PFSK-1 (cell line): ENCODE measurements around the gene DUS2.

Experiments
- POLR2AphosphoS5 ChIP-seq: IDR thresholded peaks from 2 replicates; pipeline ENCODE4 v1.6.1; 2012; ENCODE audit warnings: low read depth, mild to moderate bottlenecking, control low read depth, low read length, moderate library complexity
- TAF1 ChIP-seq: IDR thresholded peaks from 2 replicates; pipeline ENCODE4 v1.6.1; 2012; ENCODE audit warnings: low read length, control low read depth, borderline replicate concordance; ENCODE audit not compliant: insufficient read depth

DNA sequence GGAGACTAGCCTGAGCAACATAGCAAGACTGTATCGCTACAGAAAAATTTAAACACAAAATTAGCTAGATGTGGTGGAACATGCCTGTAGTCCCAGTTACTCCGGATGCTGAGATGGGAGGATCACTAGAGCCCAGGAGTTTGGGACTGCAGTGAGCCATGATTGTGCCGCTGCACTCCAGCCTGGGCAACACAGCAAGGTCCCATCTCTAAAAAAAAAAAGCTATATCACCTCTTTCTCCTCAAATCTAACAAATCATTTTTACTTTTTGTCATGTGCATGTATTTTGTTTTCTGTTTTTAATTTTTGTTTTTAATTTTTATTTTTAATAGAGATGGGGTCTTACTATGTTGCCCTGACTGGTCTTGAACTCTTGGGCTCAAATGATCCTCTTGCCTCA lies 5.9 kb downstream of the DUS2 start:
- TF ChIP-seq POLR2AphosphoS5 = no peak
- TF ChIP-seq TAF1 = no peak
